Measurements from ENCODE around the gene DICER1.

DICER1 gene

GRCh38 chr14:95195031-95195430 lies 37.7 kb upstream of the DICER1 start:
- H2BK120ac ChIP-seq (ENCODE audit: low read depth, low read length) = no peak overlapping the region
- no peak for DNase-seq
- WGBS (ENCODE audit: extremely low coverage, insufficient coverage, low lambda C conversion rate) = no CpG with 5 or more reads among the region's 6 CpGs
- no peaks in the 10 kb centered on the region for H3K79me1 ChIP-seq (ENCODE audit: low read length)
- H2BK5ac ChIP-seq (ENCODE audit: low read length) = no peak overlapping the region
- no peaks in the 10 kb centered on the region for H3K79me2 ChIP-seq (ENCODE audit: control insufficient read depth, insufficient read depth, low read length)
- H3K23ac ChIP-seq (ENCODE audit: low read length) = no peak overlapping the region
- H3K4ac ChIP-seq (ENCODE audit: low read depth, low read length) = no peak overlapping the region
- no peak overlapping the region for H2AK5ac ChIP-seq (ENCODE audit: low read length)
- no peaks in the 10 kb centered on the region for H3K36me3 ChIP-seq (ENCODE audit: control insufficient read depth, insufficient read depth, low read length)
- H3K56ac ChIP-seq (ENCODE audit: low read length) = no peak overlapping the region
- H3K18ac ChIP-seq (ENCODE audit: low read length) = no peak overlapping the region
- no peaks in the 10 kb centered on the region for H3K4me1 ChIP-seq (ENCODE audit: control insufficient read depth, low read depth, low read length)
- no peak overlapping the region for H2BK15ac ChIP-seq (replicated peaks; ENCODE audit: low read depth)
- no peak overlapping the region for H3K27ac ChIP-seq (ENCODE audit: low read depth, low read length)
- H4K8ac ChIP-seq (ENCODE audit: low read depth, low read length) = no peak overlapping the region
- no peak overlapping the region for H3K9ac ChIP-seq (ENCODE audit: low read length)
- no peak overlapping the region for H4K5ac ChIP-seq (ENCODE audit: low read length)
- no peaks in the 10 kb centered on the region for H3K27me3 ChIP-seq (ENCODE audit: insufficient read depth, low read length, poor library complexity)
- H3K4me3 ChIP-seq (ENCODE audit: low read length) = no peak overlapping the region
- no peak overlapping the region for H3K4me2 ChIP-seq (ENCODE audit: low read length)

- Histone ChIP-seq H3K4me1 (ENCODE audit: control insufficient read depth, low read depth, low read length) (no peaks in the 10 kb centered on the region), H4K5ac (ENCODE audit: low read length) (no peak overlapping the region), H3K27me3 (ENCODE audit: insufficient read depth, low read length, poor library complexity) (no peaks in the 10 kb centered on the region), H2AK5ac (ENCODE audit: low read length) (no peak overlapping the region), H2BK120ac (ENCODE audit: low read depth, low read length) (no peak overlapping the region), H3K27ac (ENCODE audit: low read depth, low read length) (no peak overlapping the region), H3K56ac (ENCODE audit: low read length) (no peak overlapping the region), H3K4me2 (ENCODE audit: low read length) (no peak overlapping the region), H3K79me1 (ENCODE audit: low read length) (no peaks in the 10 kb centered on the region), H3K18ac (ENCODE audit: low read length) (no peak overlapping the region), H3K79me2 (ENCODE audit: control insufficient read depth, insufficient read depth, low read length) (no peaks in the 10 kb centered on the region), H3K36me3 (ENCODE audit: control insufficient read depth, insufficient read depth, low read length) (no peaks in the 10 kb centered on the region), H4K8ac (ENCODE audit: low read depth, low read length) (no peak overlapping the region), H3K4ac (ENCODE audit: low read depth, low read length) (no peak overlapping the region), H2BK15ac (replicated peaks; ENCODE audit: low read depth) (no peak overlapping the region), H2BK5ac (ENCODE audit: low read length) (no peak overlapping the region), H3K23ac (ENCODE audit: low read length) (no peak overlapping the region), H3K9ac (ENCODE audit: low read length) (no peak overlapping the region), H3K4me3 (ENCODE audit: low read length) (no peak overlapping the region)
- DNase-seq = no peak
- no CpG with 5 or more reads among the region's 6 CpGs for WGBS (ENCODE audit: extremely low coverage, insufficient coverage, low lambda C conversion rate)
Observed at GRCh38 chr14:95193081-95193480, 35.8 kb upstream of the DICER1 start.

DNA sequence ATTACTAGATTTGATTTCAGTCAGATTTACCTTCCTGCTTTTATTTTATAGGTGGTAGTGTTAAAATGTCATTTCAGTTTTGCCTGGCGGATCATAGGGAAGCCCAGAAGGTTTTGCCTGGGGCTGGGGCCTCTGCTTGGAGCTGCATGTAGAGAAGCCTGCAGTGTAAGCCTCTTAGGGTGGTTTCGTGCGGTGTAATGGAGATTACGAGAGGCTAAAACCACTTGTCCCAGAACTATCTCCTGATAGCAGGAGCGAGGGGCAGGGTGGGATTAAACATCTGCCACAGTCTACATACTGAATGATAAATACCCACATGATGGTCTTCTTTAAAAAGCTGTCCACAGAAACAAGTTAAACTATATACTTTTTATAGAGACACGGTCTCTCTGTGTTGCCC lies 35.0 kb upstream of the DICER1 start:
- Histone ChIP-seq H3K4me2 (ENCODE audit: low read length) (no peak overlapping the region), H3K4me3 (ENCODE audit: low read length) (no peak overlapping the region), H2BK15ac (replicated peaks; ENCODE audit: low read depth) (no peak overlapping the region), H3K36me3 (ENCODE audit: control insufficient read depth, insufficient read depth, low read length) (no peaks in the 10 kb centered on the region), H4K8ac (ENCODE audit: low read depth, low read length) (no peak overlapping the region), H3K27me3 (ENCODE audit: insufficient read depth, low read length, poor library complexity) (no peaks in the 10 kb centered on the region), H3K18ac (ENCODE audit: low read length) (no peak overlapping the region), H2BK120ac (ENCODE audit: low read depth, low read length) (no peak overlapping the region), H3K4ac (ENCODE audit: low read depth, low read length) (no peak overlapping the region), H3K27ac (ENCODE audit: low read depth, low read length) (no peak overlapping the region), H2BK5ac (ENCODE audit: low read length) (no peak overlapping the region), H2AK5ac (ENCODE audit: low read length) (no peak overlapping the region), H3K56ac (ENCODE audit: low read length) (no peak overlapping the region), H3K79me1 (ENCODE audit: low read length) (no peaks in the 10 kb centered on the region), H4K5ac (ENCODE audit: low read length) (no peak overlapping the region), H3K79me2 (ENCODE audit: control insufficient read depth, insufficient read depth, low read length) (no peaks in the 10 kb centered on the region), H3K4me1 (ENCODE audit: control insufficient read depth, low read depth, low read length) (no peaks in the 10 kb centered on the region), H3K9ac (ENCODE audit: low read length) (no peak overlapping the region), H3K23ac (ENCODE audit: low read length) (no peak overlapping the region)
- no CpG with 5 or more reads among the region's 6 CpGs for WGBS (ENCODE audit: extremely low coverage, insufficient coverage, low lambda C conversion rate)
- DNase-seq = no peak

DNA sequence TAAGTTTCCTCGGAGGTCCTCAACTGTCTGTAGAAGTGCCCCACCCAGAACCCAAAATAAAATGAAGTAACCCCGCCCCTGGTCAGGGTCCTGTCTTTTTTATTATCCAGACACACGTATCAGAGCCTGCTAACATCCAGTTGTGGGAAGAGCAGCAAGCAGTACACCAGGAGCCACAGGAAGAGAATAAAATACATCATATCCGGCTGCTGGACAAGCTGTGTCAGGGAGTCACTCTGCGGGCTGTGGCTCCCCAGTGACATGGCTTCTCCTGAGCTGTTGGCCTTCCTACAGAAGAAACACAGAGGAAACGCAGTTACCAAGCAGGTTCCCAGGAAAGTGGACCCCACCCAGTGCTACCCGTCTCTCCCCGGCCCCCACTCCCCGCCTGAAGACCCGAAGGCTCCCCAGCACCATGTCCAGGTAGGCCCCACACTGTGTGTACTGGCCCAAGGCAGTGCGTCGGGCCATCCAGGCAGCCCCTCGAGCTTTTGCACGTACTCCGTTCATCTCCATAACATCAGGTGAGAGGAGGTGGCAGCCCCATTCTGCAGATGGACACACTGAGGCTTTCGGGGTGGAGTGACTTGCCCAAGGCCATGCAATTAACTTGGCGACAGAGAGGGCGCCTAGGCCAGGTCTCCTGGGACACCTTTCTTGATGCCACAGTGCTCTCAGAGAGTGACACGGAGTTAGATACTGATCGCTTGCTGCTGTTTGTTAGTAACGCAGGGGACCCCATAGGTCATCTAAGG lies 34.3 kb upstream of the DICER1 start:
- H3K4me2 ChIP-seq (ENCODE audit: low read length) = no peak overlapping the region
- no peaks in the 10 kb centered on the region for H3K36me3 ChIP-seq (ENCODE audit: control insufficient read depth, insufficient read depth, low read length)
- H3K79me2 ChIP-seq (ENCODE audit: control insufficient read depth, insufficient read depth, low read length) = no peaks in the 10 kb centered on the region
- no peak overlapping the region for H2BK120ac ChIP-seq (ENCODE audit: low read depth, low read length)
- no peak overlapping the region for H2BK15ac ChIP-seq (replicated peaks; ENCODE audit: low read depth)
- H3K27ac ChIP-seq (ENCODE audit: low read depth, low read length) = no peak overlapping the region
- H3K79me1 ChIP-seq (ENCODE audit: low read length) = no peaks in the 10 kb centered on the region
- H3K27me3 ChIP-seq (ENCODE audit: insufficient read depth, low read length, poor library complexity) = no peaks in the 10 kb centered on the region
- no peak overlapping the region for H3K18ac ChIP-seq (ENCODE audit: low read length)
- H3K4me3 ChIP-seq (ENCODE audit: low read length) = no peak overlapping the region
- no peak overlapping the region for H3K9ac ChIP-seq (ENCODE audit: low read length)
- no peaks in the 10 kb centered on the region for H3K4me1 ChIP-seq (ENCODE audit: control insufficient read depth, low read depth, low read length)
- no peak overlapping the region for H2BK5ac ChIP-seq (ENCODE audit: low read length)
- no peak overlapping the region for H3K23ac ChIP-seq (ENCODE audit: low read length)
- no CpG with 5 or more reads among the region's 21 CpGs for WGBS (ENCODE audit: extremely low coverage, insufficient coverage, low lambda C conversion rate)
- no peak overlapping the region for H3K56ac ChIP-seq (ENCODE audit: low read length)
- H4K5ac ChIP-seq (ENCODE audit: low read length) = no peak overlapping the region
- no peak overlapping the region for H4K8ac ChIP-seq (ENCODE audit: low read depth, low read length)
- no peak overlapping the region for H2AK5ac ChIP-seq (ENCODE audit: low read length)
- H3K4ac ChIP-seq (ENCODE audit: low read depth, low read length) = no peak overlapping the region
- DNase-seq = no peak

DNA sequence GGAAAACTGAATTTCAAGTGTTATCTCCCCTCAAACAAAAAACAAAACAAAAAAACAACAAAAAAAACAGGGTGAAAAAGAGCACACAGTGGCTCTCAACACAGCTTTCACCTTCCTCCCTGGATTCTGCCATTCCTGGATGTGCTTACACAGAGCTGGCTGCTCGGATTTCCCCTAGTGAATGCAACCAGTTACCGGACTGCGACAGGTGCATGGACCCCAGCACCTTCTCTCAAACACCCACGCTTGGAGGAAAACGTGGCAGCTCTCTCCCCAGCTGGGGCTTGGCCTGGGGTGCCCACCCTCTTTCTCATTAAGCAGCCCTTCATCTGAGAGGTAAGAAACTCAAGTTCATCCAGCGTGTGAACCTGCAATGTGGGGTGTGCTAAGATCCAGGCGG lies 33.5 kb upstream of the DICER1 start:
- no peak overlapping the region for H3K4ac ChIP-seq (ENCODE audit: low read depth, low read length)
- H3K27me3 ChIP-seq (ENCODE audit: insufficient read depth, low read length, poor library complexity) = no peaks in the 10 kb centered on the region
- H3K4me1 ChIP-seq (ENCODE audit: control insufficient read depth, low read depth, low read length) = no peaks in the 10 kb centered on the region
- H2AK5ac ChIP-seq (ENCODE audit: low read length) = no peak overlapping the region
- H3K4me2 ChIP-seq (ENCODE audit: low read length) = no peak overlapping the region
- H4K8ac ChIP-seq (ENCODE audit: low read depth, low read length) = no peak overlapping the region
- DNase-seq = no peak
- H3K18ac ChIP-seq (ENCODE audit: low read length) = no peak overlapping the region
- H3K56ac ChIP-seq (ENCODE audit: low read length) = no peak overlapping the region
- no CpG with 5 or more reads among the region's 7 CpGs for WGBS (ENCODE audit: extremely low coverage, insufficient coverage, low lambda C conversion rate)
- no peak overlapping the region for H3K27ac ChIP-seq (ENCODE audit: low read depth, low read length)
- no peak overlapping the region for H3K9ac ChIP-seq (ENCODE audit: low read length)
- no peak overlapping the region for H3K4me3 ChIP-seq (ENCODE audit: low read length)
- no peak overlapping the region for H2BK15ac ChIP-seq (replicated peaks; ENCODE audit: low read depth)
- H2BK5ac ChIP-seq (ENCODE audit: low read length) = no peak overlapping the region
- no peak overlapping the region for H4K5ac ChIP-seq (ENCODE audit: low read length)
- no peaks in the 10 kb centered on the region for H3K36me3 ChIP-seq (ENCODE audit: control insufficient read depth, insufficient read depth, low read length)
- H3K79me1 ChIP-seq (ENCODE audit: low read length) = no peaks in the 10 kb centered on the region
- no peaks in the 10 kb centered on the region for H3K79me2 ChIP-seq (ENCODE audit: control insufficient read depth, insufficient read depth, low read length)
- H2BK120ac ChIP-seq (ENCODE audit: low read depth, low read length) = no peak overlapping the region
- no peak overlapping the region for H3K23ac ChIP-seq (ENCODE audit: low read length)

DNA sequence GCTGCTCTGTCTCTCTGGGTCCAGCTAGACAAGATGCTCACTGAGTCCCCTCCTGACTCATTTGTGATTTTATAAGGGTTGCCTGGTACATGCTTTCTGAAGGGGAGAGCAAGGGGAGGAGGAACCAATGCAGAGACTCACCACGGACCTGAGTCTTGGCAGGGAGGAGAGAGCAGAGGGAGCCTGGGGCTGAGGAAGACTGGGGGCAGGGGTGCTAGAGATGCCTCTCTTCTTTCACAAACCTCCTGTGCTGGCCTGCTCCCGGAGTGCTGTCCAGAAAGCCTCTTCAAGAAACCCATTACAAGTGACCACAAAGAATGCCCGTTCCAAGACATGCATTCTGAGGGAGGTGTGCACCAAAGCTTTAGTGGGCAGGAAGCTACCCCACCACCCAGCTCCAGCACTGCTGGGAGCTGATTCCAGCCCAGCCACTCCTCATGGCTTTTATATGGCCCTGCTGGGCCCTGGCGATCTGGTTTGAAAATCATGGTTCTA lies 33.1 kb upstream of the DICER1 start:
- Histone ChIP-seq H2BK120ac (ENCODE audit: low read depth, low read length) (no peak overlapping the region), H3K27ac (ENCODE audit: low read depth, low read length) (no peak overlapping the region), H3K4me1 (ENCODE audit: control insufficient read depth, low read depth, low read length) (no peaks in the 10 kb centered on the region), H3K36me3 (ENCODE audit: control insufficient read depth, insufficient read depth, low read length) (no peaks in the 10 kb centered on the region), H3K27me3 (ENCODE audit: insufficient read depth, low read length, poor library complexity) (no peaks in the 10 kb centered on the region), H3K23ac (ENCODE audit: low read length) (no peak overlapping the region), H2BK15ac (replicated peaks; ENCODE audit: low read depth) (no peak overlapping the region), H3K56ac (ENCODE audit: low read length) (no peak overlapping the region), H4K5ac (ENCODE audit: low read length) (no peak overlapping the region), H3K4ac (ENCODE audit: low read depth, low read length) (no peak overlapping the region), H2BK5ac (ENCODE audit: low read length) (no peak overlapping the region), H3K79me1 (ENCODE audit: low read length) (no peaks in the 10 kb centered on the region), H2AK5ac (ENCODE audit: low read length) (no peak overlapping the region), H3K4me3 (ENCODE audit: low read length) (no peak overlapping the region), H3K9ac (ENCODE audit: low read length) (no peak overlapping the region), H3K18ac (ENCODE audit: low read length) (no peak overlapping the region), H3K4me2 (ENCODE audit: low read length) (no peak overlapping the region), H4K8ac (ENCODE audit: low read depth, low read length) (no peak overlapping the region), H3K79me2 (ENCODE audit: control insufficient read depth, insufficient read depth, low read length) (no peaks in the 10 kb centered on the region)
- WGBS (ENCODE audit: extremely low coverage, insufficient coverage, low lambda C conversion rate) = no CpG with 5 or more reads among the region's 4 CpGs
- DNase-seq = no peak
